T47D (cell line): ENCODE data around the gene XPO1.
"Not testable (repeated sequence)": the region's sequence is repeated elsewhere in the genome, so short reads cannot be mapped to it uniquely, and the experiment has no call there.

Experiments
- DNase-seq, 2 experiments: peaks; one replicate each; pipeline versions ENCODE4 v3.0.0 to v3.0.0-alpha.2; 2011 to 2012; ENCODE audit warnings: low read depth in 1 of 2, low spot score in 1 of 2
- JUND ChIP-seq: IDR thresholded peaks from 2 replicates; pipeline ENCODE4 v1.6.1; 2012; ENCODE audit warnings: low read depth
- in situ Hi-C: cut with HindIII; loops from 2 replicates; pipeline ENCODE4 v1.10.0; 2016; ENCODE audit warnings: low sequenced_read_pairs, low pct_unique_long_range_greater_than_20kb

Gene XPO1

GRCh38 chr2:61538200-61538919 lies at the start of gene XPO1:
Gene XPO1, minus strand, starts transcription at chr2:61538356. Its CDS starts 4,459 bp downstream, at chr2:61533897.
- TF ChIP-seq JUND: no peak
- peak; percentile 93 to 99 for DNase-seq
- in situ Hi-C loops: no loop called here

GRCh38 chr2:61586928-61587327 lies 48.8 kb upstream of the XPO1 start:
- in situ Hi-C loops, DNase-seq: not testable (repeated sequence)

- TF ChIP-seq JUND: no peak
- DNase-seq: no peak
- in situ Hi-C loops: no loop called here
These were observed 47.2 kb upstream of the XPO1 start for GRCh38 chr2:61585383-61585782.

- in situ Hi-C loops, DNase-seq: not testable (repeated sequence)
These were observed 46.2 kb upstream of the XPO1 start for GRCh38 chr2:61584368-61584767.

GRCh38 chr2:61582165-61582564 lies 44.0 kb upstream of the XPO1 start:
- in situ Hi-C loops: no loop called here
- no peak for TF ChIP-seq JUND
- no peak for DNase-seq

- DNase-seq: no peak
- in situ Hi-C loops: no loop called here
- TF ChIP-seq JUND: no peak
These were observed 43.6 kb upstream of the XPO1 start for GRCh38 chr2:61581716-61582115.

GRCh38 chr2:61575447-61575859 lies 37.3 kb upstream of the XPO1 start:
- no peak for DNase-seq
- TF ChIP-seq JUND: no peak
- in situ Hi-C loops: no loop called here

GRCh38 chr2:61566566-61566965 lies 28.4 kb upstream of the XPO1 start:
- no peak for TF ChIP-seq JUND
- DNase-seq: peak in 1 of 2 experiments; percentile 2
- in situ Hi-C loops: no loop called here

- TF ChIP-seq JUND: no peak
- in situ Hi-C loops: no loop called here
- no peak for DNase-seq
These were observed 24.5 kb upstream of the XPO1 start for GRCh38 chr2:61562615-61563014.

GRCh38 chr2:61558160-61558559 lies 20.0 kb upstream of the XPO1 start:
- in situ Hi-C loops: no loop called here
- DNase-seq: no peak
- TF ChIP-seq JUND: no peak

- in situ Hi-C loops: no loop called here
- no peak for TF ChIP-seq JUND
- DNase-seq: no peak
These were observed 19.2 kb upstream of the XPO1 start for GRCh38 chr2:61557381-61557780.

- in situ Hi-C loops: no loop called here
- TF ChIP-seq JUND: no peak
- DNase-seq: no peak
These were observed 16.4 kb upstream of the XPO1 start for GRCh38 chr2:61554604-61555003.

- in situ Hi-C loops: no loop called here
- TF ChIP-seq JUND: no peak
- no peak for DNase-seq
These were observed 12.4 kb upstream of the XPO1 start for GRCh38 chr2:61550375-61551209.
